CD4-positive, alpha-beta T cell treated with Interleukin-1 beta for 1 hour (primary cell): ENCODE measurements around the gene DNAJC9.

ENCODE experiments used
- DNase-seq, 2 donors: peaks; one replicate each; pipeline ENCODE4 v3.0.0-alpha.2; 2020 to 2022

The DNAJC9 gene

DNA sequence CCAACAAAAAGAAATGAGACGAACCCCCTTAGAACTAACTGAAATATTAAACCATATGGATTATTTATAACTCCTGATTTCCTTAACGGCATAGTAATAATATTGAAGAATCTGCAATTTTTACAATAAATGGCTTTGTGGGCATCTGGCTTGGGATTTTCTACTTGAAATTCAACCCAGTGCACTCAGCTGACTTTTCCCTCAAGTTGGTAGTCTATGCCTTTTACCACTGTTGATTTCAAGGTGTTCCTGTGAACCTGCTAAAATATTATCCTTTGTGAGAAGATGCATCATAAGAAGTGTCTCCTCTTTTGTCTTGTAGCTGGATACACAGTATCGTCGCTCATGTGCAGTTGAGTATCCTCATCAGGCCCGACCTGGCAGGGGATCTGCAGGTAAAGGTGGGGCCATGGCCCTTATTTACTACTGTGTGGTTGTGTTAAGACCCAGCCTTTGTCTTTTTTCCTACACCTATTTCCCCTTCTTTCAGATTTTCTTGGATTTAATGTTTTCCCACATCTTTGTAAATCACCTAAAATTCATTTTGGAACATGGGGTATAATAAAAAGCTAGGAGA is 8.0 kb downstream of the DNAJC9 start:
- no peak for DNase-seq

GRCh38 chr10:73234695-73235094 is 12.4 kb downstream of the DNAJC9 start:
- DNase-seq = no peak

- DNase-seq = no peak
Measured at GRCh38 chr10:73233883-73234282, 13.2 kb downstream of the DNAJC9 start.

GRCh38 chr10:73232887-73233286 is 14.2 kb downstream of the DNAJC9 start:
- DNase-seq = no peak

GRCh38 chr10:73229567-73229966 is 17.5 kb downstream of the DNAJC9 start:
- no peak for DNase-seq

- DNase-seq = no peak
Measured at GRCh38 chr10:73228247-73228646, 18.8 kb downstream of the DNAJC9 start.

DNA sequence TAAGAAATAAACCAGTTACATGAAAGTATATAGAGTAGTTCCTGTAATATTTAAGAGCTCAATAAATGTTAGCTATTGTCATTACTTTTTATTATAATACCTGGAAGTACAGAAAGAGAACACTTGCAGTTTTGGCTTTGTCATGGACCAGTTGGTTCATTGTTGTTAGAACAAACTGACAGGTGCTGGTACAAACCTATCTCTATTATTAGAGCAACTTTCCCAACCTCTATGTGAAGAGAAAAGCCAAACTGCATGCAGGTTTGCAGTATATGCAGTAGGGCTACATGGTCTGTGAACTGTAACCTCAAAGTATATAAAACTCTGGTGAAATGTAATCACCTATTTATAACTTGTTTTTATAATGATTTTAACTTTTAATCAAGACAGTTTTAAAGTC is 20.4 kb downstream of the DNAJC9 start:
- DNase-seq = no peak

DNA sequence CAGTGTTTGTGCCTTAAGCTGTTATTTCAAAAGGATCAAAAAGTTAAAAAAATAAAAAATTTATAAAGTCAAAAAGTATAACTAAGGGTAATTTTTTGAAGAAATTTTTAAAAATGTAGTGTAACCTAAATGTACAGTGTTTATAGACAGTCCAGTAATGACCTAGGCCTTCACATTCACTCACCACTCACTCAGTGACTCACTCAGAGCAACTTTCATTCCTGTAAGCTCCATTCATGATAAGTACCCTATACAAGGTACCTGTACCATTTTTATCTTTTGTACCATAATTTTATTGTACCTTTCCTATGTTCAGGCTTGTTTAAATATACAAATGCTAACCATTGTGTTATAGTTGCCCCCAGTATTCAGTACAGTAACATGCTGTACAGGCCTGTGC is 21.5 kb downstream of the DNAJC9 start:
- no peak for DNase-seq

DNA sequence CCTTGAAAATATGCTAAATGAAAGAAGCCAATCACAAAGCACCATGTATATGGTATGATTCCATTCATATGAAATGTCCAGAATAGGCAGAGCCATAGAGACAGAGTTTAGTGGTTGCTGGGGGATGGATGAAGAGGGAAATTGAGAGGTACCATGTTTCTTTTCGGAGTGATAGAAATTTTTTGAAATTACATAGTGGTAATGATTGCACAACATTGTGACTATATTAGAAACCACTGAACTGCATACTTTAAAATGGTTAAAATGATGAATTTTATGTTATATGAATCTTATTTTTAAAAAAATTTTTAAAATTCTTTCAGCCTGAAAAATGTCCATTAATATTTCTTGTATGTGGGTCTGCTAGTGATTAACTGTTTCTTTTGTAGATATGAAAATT is 26.1 kb downstream of the DNAJC9 start:
- no peak for DNase-seq

GRCh38 chr10:73219384-73219783 is 27.7 kb downstream of the DNAJC9 start:
- no peak for DNase-seq

DNA sequence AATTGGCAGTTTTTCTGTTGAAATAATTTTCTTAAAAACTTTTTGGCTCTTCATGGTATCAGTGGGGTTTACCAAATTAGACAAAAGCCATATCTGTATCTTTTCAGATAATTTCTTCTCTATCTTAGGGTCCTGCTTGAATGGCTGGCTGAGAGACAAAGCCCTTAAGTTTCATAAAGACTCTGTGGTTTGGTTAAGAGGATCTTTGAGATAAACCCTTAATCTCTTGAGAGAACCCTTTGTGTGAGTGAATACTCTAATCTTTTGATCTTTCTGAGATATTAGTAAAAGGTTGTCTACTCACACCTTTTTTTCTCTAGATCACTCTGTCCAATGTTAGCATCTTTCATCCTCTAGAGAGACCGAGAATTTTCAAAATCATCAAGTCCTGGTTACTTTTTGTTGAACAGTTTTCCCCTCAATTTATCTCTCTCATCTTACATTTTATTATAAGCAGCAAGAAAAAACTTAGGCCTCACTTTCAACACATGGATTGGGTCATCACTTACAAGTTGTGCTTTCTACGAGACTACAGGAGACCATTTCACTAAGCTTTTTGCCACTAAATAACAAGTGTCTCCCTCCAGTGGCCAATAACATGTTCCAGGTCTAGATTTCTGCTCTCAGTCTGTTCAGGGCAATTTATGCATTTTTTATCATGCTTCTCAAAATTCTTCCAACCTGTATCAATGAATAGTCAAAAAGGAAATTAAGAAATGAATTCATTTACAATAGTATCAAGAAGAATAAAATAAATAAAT is 28.4 kb downstream of the DNAJC9 start:
- DNase-seq = no peak

DNA sequence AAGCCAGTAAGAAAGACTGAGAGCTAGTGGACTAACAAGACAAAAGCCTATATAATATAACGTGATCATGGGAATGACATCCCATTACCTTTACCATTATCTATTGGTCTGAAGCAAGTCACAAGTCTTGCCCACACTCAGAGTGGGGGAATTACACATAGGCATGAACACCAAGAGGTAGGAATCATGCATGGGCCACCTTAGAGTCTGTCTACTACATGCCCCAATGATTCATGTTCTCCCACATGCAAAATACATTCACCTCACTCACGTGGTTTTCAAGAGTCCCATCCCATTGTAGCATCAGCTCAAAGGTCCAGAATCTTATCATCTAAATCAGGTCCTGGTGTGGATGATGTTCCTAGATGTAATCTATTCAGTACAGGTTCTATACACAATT is 29.4 kb downstream of the DNAJC9 start:
- DNase-seq = no peak

- no peak for DNase-seq
Measured at GRCh38 chr10:73215749-73216148, 31.3 kb downstream of the DNAJC9 start.

- DNase-seq = no peak
Measured at GRCh38 chr10:73211106-73211811, 35.8 kb downstream of the DNAJC9 start.

DNA sequence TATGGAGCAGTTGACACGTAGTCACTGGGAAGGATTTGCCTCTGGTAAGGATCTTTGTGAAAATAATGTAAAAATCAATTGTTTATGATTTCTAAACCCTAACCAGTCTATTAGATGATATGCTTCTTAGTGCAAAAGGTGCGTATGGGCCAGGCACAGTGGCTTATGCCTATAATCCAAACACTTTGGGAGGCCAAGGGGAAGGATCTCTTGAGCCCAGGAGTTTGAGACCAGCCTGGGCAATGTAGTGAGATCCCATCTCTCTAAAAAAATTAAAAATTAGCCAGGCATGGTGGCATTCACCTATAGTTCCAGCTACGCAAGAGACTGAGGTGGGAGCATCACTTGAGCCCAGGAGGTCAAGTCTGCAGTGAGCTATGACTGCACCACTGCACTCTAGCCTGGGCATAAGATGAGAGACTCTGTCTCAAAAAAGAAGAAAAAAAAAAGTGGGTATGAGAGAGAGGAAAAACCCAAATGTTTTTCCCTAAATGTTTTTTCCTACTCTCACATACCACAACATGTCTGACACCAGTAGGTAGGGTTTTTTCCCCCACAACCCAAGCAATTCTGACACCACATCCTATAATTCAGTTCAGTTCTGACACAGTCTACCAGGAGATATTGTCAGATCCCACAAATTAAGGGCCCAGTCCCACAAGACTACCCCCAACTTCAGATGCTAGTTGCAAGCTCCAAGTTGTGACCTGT is 36.5 kb downstream of the DNAJC9 start:
- DNase-seq = no peak

GRCh38 chr10:73209705-73210104 is 37.4 kb downstream of the DNAJC9 start:
- no peak for DNase-seq

DNA sequence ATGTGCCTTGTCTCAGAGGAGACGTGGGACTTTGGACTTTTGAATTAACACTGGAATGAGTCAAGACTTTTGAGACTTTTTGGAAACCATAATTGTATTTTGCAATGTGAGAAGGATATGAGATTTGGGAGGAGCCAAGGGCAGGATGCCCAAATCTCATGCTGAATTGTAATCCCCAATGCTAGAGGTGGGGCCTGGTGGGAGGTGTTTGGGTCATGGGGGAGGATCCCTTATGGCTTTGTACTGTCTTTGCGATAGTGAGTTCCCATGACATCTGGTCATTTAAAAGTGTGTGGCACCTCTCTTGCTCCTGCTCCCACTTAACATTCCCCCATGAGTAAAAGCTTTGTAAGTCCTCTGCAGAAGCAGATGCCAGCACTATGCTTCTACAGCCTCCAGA is 39.2 kb downstream of the DNAJC9 start:
- no peak for DNase-seq

GRCh38 chr10:73206385-73206784 is 40.7 kb downstream of the DNAJC9 start:
- no peak for DNase-seq

DNA sequence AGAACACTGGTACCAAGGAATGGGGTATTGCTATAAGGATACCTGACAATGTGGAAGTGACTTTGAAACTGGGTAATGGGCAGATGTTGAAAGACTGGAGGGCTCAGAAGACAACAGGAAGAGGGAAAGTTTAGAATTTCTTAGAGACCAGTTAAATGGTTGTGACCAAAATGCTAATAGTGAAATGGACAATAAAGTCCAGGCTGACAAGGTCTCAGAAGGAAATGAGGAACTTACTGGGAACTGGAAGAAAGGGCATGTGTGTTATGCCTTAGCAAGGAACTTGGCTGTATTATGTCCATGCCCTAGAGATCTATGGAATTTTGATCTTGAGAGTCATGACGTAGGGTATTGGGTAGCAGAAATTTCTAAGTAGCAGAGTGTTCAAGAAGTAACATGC is 41.2 kb downstream of the DNAJC9 start:
- no peak for DNase-seq

DNA sequence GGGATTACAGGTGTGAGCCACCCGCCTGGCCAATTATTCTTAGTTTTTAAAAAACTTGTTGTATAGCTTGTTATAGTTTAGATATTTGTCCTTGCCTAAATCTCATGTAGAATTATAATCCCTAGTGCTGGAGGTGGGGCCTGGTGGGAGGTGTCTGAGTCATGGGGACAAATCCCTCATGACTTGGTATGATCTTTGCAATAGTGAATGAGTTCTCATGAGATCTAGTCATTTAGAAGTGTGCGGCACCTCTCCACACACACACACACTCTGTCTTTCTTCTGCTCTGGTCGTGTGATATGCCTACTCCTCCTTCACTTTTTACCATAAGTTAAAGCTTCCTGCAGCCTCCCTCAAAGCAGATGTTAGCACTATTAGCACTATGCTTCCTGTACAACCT is 42.0 kb downstream of the DNAJC9 start:
- DNase-seq = no peak
